AG09319 (cell line): ENCODE measurements around the gene SLC41A2.

Source experiments
- DNase-seq: peaks from one replicate; pipeline ENCODE4 v3.0.0-alpha.2; 2010; ENCODE audit warnings: low read depth; ENCODE audit errors: extremely low read depth
- CTCF ChIP-seq: IDR thresholded peaks from 2 replicates; pipeline ENCODE4 v1.5.1; 2011; ENCODE audit warnings: low read depth, mild to moderate bottlenecking, inconsistent platforms, low read length, moderate library complexity

The SLC41A2 gene

DNA sequence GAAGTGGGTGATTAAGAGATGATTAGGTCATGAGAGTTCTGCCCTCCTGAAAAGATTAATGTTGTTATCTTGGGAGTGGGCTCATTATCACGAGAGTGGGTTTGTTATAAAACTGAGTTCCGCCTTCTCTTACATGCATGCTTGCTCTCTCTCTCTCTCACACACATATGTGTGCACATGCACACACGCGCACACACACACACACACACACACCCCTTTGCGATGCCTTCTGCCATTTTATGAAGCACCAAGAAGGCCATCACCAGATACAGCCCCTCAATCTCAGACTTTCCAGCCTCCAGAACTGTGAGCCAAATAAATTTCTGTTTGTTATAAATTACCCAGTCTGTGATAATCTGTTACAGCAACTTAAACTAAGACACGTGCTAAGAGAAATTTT is 5.7 kb upstream of the SLC41A2 start:
- no peak for DNase-seq
- TF ChIP-seq CTCF = no peak

DNA sequence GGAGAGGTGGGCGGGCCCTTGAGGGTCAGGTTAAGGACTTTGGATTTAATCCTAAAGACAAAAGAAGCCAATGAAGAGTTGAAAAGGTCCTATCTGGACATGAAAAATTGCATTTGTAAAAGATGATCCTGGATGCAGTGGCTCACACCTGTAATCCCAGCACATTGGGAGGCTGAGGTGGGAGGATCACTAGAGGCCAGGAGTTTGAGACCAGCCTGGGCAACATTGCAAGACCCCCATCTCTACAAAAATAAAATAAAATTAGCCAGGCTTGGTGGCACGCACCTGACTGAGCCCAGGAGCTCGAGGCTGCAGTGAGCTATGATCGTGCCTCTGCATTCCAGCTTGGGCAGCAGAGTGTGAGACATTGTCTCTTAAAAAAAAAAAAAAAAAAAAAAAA is 2.4 kb upstream of the SLC41A2 start:
- DNase-seq = no peak
- no peak for TF ChIP-seq CTCF

GRCh38 chr12:104959335-104959841 is 1.3 kb upstream of the SLC41A2 start:
- DNase-seq = no peak

DNA sequence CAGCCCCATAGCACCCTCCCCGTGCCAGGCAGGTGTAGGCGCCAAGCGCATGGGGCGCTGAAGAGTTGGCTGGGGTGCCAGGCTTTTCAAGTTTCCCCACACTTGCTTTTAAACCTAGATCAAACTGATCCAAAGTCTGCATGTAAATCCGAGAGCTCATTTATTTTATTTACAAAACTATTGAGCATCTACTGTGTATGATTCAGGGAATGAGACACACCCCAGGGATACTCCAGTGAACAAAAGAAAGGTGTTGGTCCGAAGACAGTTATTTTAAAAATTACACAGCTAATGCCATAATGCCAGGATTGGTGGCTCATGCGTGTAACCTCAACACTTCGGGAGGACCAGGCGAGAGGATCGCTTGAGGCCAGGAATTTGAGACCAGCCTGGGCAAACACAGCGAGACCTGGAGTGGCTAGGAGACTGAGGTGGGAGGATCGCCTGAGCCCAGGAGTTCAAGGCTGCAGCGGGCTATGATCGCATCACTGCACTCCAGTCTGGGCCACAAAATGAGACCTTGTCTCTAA is 780 bp upstream of the SLC41A2 start:
- no peak for TF ChIP-seq CTCF
- no peak for DNase-seq

More at GRCh38 chr12:104959335-104959841, 1.3 kb upstream of the SLC41A2 start:
- no peak for TF ChIP-seq CTCF

DNA sequence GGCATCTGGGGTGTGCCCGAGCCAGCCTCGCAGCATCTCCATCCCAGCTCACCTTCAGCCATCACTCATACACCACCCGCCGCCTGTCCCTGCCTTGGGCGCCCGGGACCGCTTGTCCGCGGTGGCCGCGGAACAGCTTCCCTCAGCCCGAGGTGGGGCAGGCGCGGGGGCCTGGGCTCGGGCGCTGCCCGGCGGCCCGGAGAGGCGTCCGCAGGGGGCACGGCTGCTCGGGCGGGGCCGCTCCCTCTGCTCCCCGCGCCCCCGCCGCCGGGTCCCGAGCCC is 430 bp downstream of the SLC41A2 start:
- TF ChIP-seq CTCF = no peak

GRCh38 chr12:104956870-104957718 is 996 bp downstream of the SLC41A2 start:
- TF ChIP-seq CTCF = no peak
- no peak for DNase-seq

More for the DNA sequence above, 430 bp downstream of the SLC41A2 start:
- no peak for DNase-seq

GRCh38 chr12:104955703-104956102 is 2.4 kb downstream of the SLC41A2 start:
- no peak for DNase-seq

More at GRCh38 chr12:104955703-104956102, 2.4 kb downstream of the SLC41A2 start:
- TF ChIP-seq CTCF = no peak
